RCC 7860 (cell line): ENCODE measurements around the gene PTPRN2.

Experiments used
- DNase-seq: peaks from one replicate; pipeline ENCODE4 v3.0.0-alpha.2; 2015; ENCODE audit warnings: low spot score
- FAIRE-seq: peaks from 2 replicates; lab custom pipeline; 2012; peaks lifted over from hg19 to GRCh38; lab: Jason Lieb, UNC

The PTPRN2 gene

DNA sequence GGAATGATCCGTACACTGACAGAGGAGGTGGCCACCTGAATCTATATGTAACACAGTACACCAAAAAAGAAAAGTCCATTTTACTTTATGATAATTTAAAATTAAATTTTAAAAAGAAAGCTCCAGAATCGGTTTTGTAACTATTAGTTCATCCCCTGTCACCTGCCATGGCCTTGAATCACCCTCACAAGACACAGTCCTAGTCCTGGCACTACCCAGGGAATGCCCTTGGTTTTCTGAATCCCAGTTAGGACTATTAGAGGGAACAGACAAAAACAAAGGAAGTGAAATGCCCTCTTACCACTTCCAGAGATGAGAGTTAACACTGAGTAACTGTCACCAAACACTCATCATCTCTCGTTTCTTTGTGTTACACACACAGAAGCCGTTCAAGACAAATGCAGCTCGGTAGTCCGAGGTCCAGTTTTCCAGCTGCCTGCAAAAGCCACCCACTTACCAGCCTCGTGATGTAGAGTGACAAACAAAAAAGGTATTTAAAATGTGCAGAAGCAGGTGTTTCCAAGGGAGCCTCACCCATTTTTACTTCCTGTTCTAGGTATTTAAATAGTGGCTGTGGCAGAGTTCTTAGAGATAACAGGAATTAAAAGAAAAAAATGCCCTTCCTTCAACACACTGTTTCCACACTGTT, 6.1 kb downstream of the PTPRN2 start:
- no peak for DNase-seq
- FAIRE-seq, result no peak

- DNase-seq (no peak), FAIRE-seq (no peak)
These were observed 7.7 kb downstream of the PTPRN2 start for GRCh38 chr7:158579662-158580646.

DNA sequence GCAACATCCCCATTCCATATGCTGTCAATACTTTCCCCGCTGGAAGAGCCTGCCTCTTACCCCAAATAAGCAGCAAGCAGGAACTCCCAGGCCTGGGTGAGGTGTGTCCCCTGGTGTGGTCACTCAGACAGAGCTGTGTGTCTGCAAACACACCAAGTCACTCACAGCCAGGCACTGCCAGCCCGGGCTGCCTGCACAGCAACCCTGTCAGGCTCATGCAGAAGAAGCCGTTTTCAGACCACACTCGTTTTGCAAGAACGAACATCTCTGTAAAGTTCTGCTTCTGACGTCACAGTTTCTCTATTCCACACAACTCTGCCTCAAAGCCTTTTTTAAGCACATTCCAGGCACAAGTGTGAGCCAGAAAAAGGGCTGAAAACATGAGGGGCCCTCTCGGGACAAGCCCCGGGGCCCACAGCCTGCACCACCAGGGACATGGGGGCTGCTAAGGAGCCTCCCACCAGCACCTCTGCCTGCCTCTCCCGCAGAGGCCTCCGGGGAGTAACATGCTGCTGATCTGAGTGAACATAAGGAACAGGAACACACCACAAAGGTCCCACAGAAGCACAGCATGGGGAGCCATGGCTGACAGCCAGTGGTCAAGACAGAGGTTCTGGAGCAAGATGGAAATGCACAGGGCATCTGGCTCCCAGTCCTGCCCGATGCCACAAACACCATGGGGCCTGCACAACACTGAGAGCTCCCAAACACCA, 11.4 kb downstream of the PTPRN2 start:
- no peak for FAIRE-seq
- no peak for DNase-seq

GRCh38 chr7:158574308-158575036, 13.2 kb downstream of the PTPRN2 start:
- DNase-seq, result no peak
- no peak for FAIRE-seq

GRCh38 chr7:158573310-158573709, 14.3 kb downstream of the PTPRN2 start:
- DNase-seq (no peak), FAIRE-seq (no peak)

DNA sequence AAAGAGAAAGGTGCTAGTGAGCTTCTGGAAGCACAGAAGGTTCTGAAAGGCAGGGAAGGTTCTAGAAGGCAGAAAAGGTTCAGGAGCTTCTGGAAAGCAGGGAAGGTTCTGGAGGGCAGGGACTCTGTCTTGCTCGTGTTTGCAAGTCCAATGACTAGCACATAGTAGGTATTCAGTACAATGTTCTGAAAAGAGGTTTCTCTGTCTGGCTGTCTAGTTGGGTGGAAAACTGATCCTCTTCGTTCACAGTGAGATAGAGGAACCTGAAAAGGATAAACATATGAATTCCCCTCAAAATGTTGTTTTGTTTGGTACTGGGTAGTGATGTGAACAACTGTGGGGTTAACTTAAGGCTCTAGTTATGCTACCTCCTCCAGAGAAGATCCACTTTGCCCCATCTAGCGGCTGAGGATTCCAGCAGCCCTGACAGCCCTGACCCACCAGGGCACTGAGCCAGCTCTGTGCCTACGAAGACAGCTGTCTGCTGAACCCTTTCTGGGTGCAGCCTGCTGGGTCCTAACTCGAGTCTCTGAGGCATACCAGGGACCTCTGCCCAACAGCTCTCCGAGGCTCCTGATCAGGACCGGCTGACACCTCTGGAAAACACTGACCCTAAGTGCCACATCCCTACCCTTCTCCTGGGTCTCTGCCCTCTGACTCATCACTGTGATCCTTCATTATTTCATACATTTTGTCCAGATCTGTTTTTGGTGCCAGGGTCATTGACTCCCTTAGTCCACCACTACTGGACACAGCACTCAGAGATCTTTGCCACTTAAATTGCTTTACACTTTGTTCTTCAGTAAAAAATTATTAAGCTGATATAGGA, 15.4 kb downstream of the PTPRN2 start:
- no peak for FAIRE-seq
- DNase-seq, result no peak

DNA sequence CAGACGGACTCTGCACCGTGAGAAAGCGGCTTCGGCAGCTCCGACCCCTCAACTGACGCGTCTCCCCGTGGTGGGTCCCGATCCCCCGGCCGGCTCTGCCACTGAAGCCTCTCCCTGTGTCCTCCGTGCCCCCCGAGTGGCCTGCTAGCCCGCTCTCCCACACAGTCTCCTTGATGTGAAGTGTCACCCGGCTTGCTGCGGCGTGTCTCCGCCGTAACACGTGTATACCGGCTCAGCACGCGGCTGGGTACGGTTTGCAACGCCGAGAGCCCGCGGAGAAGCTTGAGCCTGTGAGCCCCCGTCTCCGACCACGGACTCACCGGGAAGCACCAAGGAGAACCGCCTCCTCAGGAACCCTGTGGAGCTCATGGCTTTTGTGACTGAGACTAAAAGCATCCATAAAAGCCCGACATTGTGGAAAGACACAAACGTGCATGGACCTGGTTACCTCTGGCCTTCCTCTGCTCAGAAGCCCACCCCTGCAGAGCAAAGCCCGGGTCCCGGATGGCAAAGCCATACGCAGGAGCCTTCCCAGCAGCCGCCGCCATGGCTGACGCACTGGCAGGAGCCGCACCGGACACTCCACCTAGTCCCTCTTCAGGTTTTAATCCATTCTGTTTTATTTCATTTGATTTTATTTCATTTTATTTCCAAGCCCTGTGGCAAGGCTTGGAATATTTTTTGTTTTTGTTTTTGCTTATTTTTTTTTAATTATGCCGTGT, 17.0 kb downstream of the PTPRN2 start:
- DNase-seq (no peak), FAIRE-seq (no peak)

DNA sequence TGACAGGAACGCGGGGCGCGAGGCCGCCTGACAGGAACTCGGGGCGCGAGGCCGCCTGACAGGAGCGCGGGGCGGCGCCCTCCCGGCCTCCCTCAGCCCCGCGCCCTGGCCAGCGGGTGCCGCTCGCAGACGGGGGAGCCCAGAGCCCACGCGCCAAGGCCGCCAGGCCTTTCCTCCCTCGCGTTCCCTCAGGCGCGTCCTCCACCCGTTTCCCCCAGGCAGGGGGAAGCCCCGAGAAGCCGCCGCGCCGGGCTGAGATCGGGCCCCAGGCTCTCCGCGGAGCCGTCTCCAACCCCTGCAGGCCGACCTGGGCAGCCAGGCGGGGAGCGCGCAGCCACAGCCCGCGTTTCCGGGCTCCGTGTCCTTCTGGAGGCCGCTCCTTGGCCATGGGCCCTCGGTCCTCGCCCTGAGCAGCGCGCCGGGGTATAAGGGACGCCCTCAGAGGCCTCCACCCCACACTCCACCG, 17.7 kb downstream of the PTPRN2 start:
- no peak for DNase-seq
- FAIRE-seq, result no peak

DNA sequence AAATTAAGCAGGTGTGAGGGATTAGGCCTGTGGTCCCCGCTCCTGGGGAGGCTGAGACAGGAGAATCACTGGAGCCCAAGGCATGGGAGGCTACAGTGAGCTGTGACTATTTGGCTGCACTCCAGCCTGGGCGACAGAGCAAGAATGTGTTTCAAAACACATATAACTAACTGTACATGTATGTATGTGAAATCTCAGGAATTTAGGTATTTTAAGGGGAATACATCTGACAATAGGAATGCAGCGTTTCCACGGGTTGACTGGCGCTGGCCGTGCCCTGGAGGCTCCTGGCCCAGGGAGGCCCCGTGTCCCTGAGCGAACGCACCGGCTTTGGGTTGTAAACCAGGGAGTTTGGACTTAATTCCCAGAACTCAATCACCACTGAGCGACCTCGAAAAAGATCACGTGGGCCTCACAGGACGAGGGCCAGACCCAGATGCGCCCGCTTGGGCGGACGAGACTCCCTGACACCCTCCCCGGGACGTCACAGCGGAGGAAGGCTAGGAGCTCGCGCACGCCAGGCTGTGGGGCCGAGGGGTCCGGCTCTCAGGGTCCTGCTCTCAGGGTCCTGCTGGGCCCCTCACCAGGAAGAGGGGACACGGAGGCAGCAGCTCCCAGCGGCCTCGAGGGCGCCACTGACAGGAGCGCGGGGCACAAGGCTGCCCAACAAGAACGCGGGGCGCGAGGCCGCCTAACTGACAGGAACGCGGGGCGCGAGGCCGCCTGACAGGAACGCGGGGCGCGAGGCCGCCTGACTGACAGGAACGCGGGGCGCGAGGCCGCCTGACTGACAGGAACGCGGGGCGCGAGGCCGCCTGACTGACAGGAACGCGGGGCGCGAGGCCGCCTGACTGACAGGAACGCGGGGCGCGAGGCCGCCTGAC, 18.4 kb downstream of the PTPRN2 start:
- FAIRE-seq (no peak), DNase-seq (no peak)

DNA sequence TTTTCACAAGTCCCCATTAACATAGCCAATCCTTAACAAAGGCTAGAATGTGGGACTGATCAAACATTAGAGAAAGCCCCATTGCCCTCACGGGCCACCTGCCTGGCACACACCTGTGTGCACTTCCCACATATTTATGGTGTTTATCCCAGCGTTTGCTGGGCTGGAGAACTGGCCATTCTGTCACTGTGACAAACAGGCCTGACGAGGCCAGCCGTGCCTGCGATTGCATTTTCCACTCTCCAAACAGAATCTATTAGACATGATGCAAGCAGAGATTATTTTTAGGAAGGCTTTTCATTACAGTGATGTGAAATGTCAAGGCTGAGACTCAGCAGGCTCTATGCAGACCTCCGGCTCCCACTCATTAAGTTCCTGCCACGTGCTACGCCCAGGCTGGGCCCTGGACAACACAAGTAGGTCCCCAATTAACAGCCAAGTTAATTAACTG, 20.4 kb downstream of the PTPRN2 start:
- FAIRE-seq (no peak), DNase-seq (no peak)

DNA sequence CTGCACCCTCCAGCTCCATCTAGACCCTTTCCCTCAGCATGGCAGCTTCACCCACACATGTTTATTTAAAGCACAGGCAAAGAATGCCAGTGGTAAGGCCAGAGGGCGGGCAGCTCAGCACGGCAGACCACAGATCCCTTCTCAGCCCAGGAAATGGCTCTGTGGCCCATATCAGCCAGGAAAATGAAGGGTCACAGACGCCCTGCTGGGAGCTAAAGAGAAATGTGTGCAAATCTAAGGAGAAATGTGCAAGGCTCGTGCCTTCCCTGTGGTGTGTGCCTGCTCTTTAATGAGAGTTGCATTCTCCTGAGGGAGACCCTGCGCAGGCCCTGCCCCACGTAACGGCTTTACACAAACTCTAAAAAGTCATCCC, 23.0 kb downstream of the PTPRN2 start:
- DNase-seq (no peak), FAIRE-seq (no peak)

GRCh38 chr7:158563911-158564662, 23.5 kb downstream of the PTPRN2 start:
- DNase-seq, result no peak
- FAIRE-seq, result no peak

GRCh38 chr7:158563051-158563450, 24.6 kb downstream of the PTPRN2 start:
- DNase-seq (no peak), FAIRE-seq (no peak)

GRCh38 chr7:158562517-158562916, 25.1 kb downstream of the PTPRN2 start:
- FAIRE-seq (no peak), DNase-seq (no peak)

DNA sequence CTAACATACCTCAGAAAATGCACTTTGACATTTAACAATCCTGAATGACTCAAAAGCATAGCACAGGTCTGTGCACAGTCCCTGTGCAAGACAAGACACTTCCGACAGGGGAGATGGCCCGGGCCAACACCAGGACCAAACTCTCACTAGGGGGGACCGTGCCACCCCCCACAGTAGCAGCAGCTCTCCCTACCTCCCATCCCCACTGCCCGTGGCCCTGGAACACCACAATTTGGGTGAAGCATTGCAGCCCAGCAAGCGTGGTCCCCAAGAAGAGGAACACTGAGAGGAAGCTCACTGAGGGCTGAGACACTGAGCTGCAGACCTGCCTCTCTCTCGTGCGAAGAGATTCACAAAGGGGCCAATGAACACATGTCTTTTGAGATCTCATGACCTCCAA, 26.0 kb downstream of the PTPRN2 start:
- FAIRE-seq, result no peak
- DNase-seq, result no peak

GRCh38 chr7:158560386-158560785, 27.2 kb downstream of the PTPRN2 start:
- FAIRE-seq, result no peak
- no peak for DNase-seq

GRCh38 chr7:158559356-158559755, 28.3 kb downstream of the PTPRN2 start:
- DNase-seq (no peak), FAIRE-seq (no peak)
